Astrocyte (in vitro differentiated cells and primary cell): ENCODE measurements around the gene PERM1. TPM values are rescaled to one million over a fixed set of nuclear protein-coding genes. Genes with fewer than 3 reads are reported as not detected.

Source experiments
- DNase-seq: peaks from one replicate; pipeline ENCODE4 v3.0.0-alpha.2; 2010; ENCODE audit warnings: low read depth
- FAIRE-seq: peaks from 2 replicates; lab custom pipeline; 2011; peaks lifted over from hg19 to GRCh38; lab: Jason Lieb, UNC
- H2AFZ ChIP-seq: 2 replicates; pipeline ENCODE4 v1.6.0; 2012; ENCODE audit warnings: low read depth, low read length, inconsistent platforms
- H3K27ac ChIP-seq: 2 replicates; pipeline ENCODE4 v1.5.1; 2011; ENCODE audit warnings: low read depth, low read length, inconsistent platforms
- H3K27me3 ChIP-seq: 2 replicates; pipeline ENCODE4 v1.6.0; 2011; ENCODE audit warnings: low read length, inconsistent platforms; ENCODE audit not compliant: insufficient read depth
- H3K36me3 ChIP-seq: 2 replicates; pipeline ENCODE4 v1.5.1; 2011; ENCODE audit warnings: low read length, inconsistent platforms; ENCODE audit not compliant: insufficient read depth
- H3K4me1 ChIP-seq: 2 replicates; pipeline ENCODE4 v1.5.1; 2011; ENCODE audit warnings: low read length, inconsistent platforms; ENCODE audit not compliant: insufficient read depth
- H3K4me2 ChIP-seq: 2 replicates; pipeline ENCODE4 v1.6.0; 2012; ENCODE audit warnings: low read length, inconsistent platforms
- H3K4me3 ChIP-seq: 2 replicates; pipeline ENCODE4 v1.5.1; 2011; ENCODE audit warnings: low read depth, mild to moderate bottlenecking, low read length, inconsistent platforms; ENCODE audit not compliant: insufficient read depth
- H3K79me2 ChIP-seq: 2 replicates; pipeline ENCODE4 v1.6.0; 2012; ENCODE audit warnings: mild to moderate bottlenecking, low read length, inconsistent platforms; ENCODE audit not compliant: insufficient read depth
- H3K9ac ChIP-seq: 2 replicates; pipeline ENCODE4 v1.6.0; 2012; ENCODE audit warnings: mild to moderate bottlenecking, low read length, inconsistent platforms
- H3K9me3 ChIP-seq: 2 replicates; pipeline ENCODE4 v1.5.1; 2012; ENCODE audit warnings: low read depth, mild to moderate bottlenecking, low read length, inconsistent platforms; ENCODE audit not compliant: insufficient read depth
- H4K20me1 ChIP-seq: 2 replicates; pipeline ENCODE4 v1.6.0; 2012; ENCODE audit warnings: low read length, inconsistent platforms; ENCODE audit not compliant: insufficient read depth
- H3K27ac Mint-ChIP-seq: one replicate; pipeline ENCODE4 v1.8.0; 2021; ENCODE audit warnings: mild to moderate bottlenecking, mixed read lengths; ENCODE audit not compliant: unreplicated experiment
- H3K27me3 Mint-ChIP-seq: one replicate; pipeline ENCODE4 v1.8.0; 2021; ENCODE audit warnings: low read depth, mixed read lengths; ENCODE audit not compliant: unreplicated experiment
- H3K36me3 Mint-ChIP-seq: one replicate; pipeline ENCODE4 v1.8.0; 2021; ENCODE audit warnings: low read depth, mixed read lengths; ENCODE audit not compliant: unreplicated experiment
- H3K4me1 Mint-ChIP-seq: one replicate; pipeline ENCODE4 v1.8.0; 2021; ENCODE audit warnings: low read depth, mixed read lengths; ENCODE audit not compliant: unreplicated experiment
- H3K4me3 Mint-ChIP-seq: one replicate; pipeline ENCODE4 v1.8.0; 2021; ENCODE audit warnings: mild to moderate bottlenecking, moderate library complexity, mixed read lengths; ENCODE audit not compliant: unreplicated experiment
- H3K9me3 Mint-ChIP-seq: one replicate; pipeline ENCODE4 v1.8.0; 2021; ENCODE audit warnings: mild to moderate bottlenecking, mixed read lengths; ENCODE audit not compliant: unreplicated experiment
- EZH2 ChIP-seq: IDR thresholded peaks from 2 replicates; pipeline ENCODE4 v1.6.1; 2012; ENCODE audit warnings: mild to moderate bottlenecking, low read length, inconsistent platforms; ENCODE audit not compliant: insufficient read depth
- total RNA-seq: library from RNA; stranded (reverse); gene quantifications from 2 replicates; pipeline ENCODE4 v1.2.1, GENCODE V29; 2021
- TF ChIP-seq, protein P1 (sequence below): IDR thresholded peaks from 2 replicates; pipeline ENCODE4 v1.5.1; 2011; ENCODE audit warnings: low read depth, mild to moderate bottlenecking, inconsistent platforms, low read length, moderate library complexity; ENCODE audit not compliant: insufficient read depth

Gene PERM1
- total RNA-seq, 1 donor from 2014 or later = 0.20 TPM

DNA sequence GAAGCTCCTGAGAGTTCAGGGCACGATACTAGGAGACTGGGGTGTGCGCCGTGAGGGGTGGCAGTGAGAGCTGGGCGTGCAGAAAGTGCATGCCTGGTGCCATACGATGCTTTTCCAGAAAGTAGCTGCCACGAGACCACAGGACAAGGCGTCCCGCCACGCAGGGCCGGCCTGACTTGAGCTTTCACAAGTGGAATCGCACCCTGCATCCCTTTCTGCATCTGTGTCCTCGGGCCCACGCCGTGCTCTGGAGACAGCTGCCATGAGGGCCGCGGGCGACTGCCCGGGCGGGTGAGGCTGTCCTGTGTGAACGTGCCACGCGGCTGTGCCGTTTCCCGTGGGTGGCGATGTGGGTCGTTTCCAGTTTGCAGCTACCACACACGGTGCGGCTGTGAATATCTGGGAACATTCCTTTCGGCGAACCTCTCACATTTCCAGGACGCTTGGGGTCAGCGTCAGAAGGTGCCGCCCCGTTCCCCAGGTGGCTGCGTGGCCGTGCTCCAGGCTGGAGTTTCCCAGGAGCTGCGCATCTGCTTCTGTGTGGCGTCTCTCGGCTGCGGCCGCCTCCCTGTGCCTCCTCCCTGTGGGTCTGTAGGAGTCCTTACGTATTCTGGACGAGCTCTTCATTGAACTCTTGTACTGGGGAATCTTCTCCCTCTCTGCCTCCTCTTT is 1.0 kb upstream of the PERM1 start:
- H3K27ac Mint-ChIP-seq = no peak overlapping the region
- H3K9ac ChIP-seq = no peak overlapping the region
- peak overlapping the region; percentile 1 for H3K4me3 Mint-ChIP-seq
- no peaks in the 10 kb centered on the region for H3K4me1 Mint-ChIP-seq
- no peak for FAIRE-seq
- no peaks in the 10 kb centered on the region for H3K36me3 Mint-ChIP-seq
- TF ChIP-seq, protein P1, sequence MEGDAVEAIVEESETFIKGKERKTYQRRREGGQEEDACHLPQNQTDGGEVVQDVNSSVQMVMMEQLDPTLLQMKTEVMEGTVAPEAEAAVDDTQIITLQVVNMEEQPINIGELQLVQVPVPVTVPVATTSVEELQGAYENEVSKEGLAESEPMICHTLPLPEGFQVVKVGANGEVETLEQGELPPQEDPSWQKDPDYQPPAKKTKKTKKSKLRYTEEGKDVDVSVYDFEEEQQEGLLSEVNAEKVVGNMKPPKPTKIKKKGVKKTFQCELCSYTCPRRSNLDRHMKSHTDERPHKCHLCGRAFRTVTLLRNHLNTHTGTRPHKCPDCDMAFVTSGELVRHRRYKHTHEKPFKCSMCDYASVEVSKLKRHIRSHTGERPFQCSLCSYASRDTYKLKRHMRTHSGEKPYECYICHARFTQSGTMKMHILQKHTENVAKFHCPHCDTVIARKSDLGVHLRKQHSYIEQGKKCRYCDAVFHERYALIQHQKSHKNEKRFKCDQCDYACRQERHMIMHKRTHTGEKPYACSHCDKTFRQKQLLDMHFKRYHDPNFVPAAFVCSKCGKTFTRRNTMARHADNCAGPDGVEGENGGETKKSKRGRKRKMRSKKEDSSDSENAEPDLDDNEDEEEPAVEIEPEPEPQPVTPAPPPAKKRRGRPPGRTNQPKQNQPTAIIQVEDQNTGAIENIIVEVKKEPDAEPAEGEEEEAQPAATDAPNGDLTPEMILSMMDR = no peak
- TF ChIP-seq EZH2 = no peak
- no peak overlapping the region for H3K4me3 ChIP-seq
- H3K36me3 ChIP-seq = no peaks in the 10 kb centered on the region
- DNase-seq = no peak
- H3K9me3 Mint-ChIP-seq = no peaks in the 10 kb centered on the region
- no peak overlapping the region for H3K4me2 ChIP-seq
- H4K20me1 ChIP-seq = no peaks in the 10 kb centered on the region
- H3K27me3 ChIP-seq = peaks cover 4% of the 10 kb centered on the region
- H2AFZ ChIP-seq = no peak overlapping the region
- no peaks in the 10 kb centered on the region for H3K9me3 ChIP-seq
- peaks cover 46% of the 10 kb centered on the region for H3K27me3 Mint-ChIP-seq
- no peaks in the 10 kb centered on the region for H3K4me1 ChIP-seq
- no peaks in the 10 kb centered on the region for H3K79me2 ChIP-seq
- H3K27ac ChIP-seq = no peak overlapping the region

DNA sequence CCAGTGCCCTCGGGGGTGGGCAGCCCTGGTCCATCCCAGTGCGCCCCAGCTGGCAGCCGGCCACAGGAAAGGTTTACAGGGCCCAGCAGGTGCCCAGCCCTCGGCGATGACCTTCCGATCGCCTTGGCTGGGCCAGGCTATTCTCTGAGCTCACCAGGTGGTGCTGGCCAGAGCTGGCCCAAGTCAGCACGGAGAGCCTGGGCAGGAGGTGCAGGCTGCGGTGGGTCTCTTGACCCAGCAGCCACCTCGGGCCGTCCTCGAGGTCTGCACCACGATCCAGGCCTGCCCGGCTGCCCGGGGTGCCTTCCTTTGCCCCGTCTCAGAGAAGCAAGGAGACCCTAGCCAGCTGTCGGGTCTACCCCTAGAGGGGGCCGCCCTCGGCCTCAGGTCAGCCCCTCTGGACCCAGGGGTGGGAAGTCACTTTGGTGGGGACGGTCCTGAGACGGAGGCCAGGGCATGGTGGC is 370 bp downstream of the PERM1 start:
- H3K27me3 ChIP-seq = peaks cover 4% of the 10 kb centered on the region
- TF ChIP-seq EZH2 = no peak
- TF ChIP-seq, protein P1 = no peak
- no peak overlapping the region for H2AFZ ChIP-seq
- no peak overlapping the region for H3K9ac ChIP-seq
- no peaks in the 10 kb centered on the region for H3K9me3 Mint-ChIP-seq
- H3K27ac Mint-ChIP-seq = no peak overlapping the region
- DNase-seq = no peak
- no peaks in the 10 kb centered on the region for H3K79me2 ChIP-seq
- no peak overlapping the region for H3K27ac ChIP-seq
- H3K27me3 Mint-ChIP-seq = peaks cover 42% of the 10 kb centered on the region
- no peak overlapping the region for H3K4me2 ChIP-seq
- no peaks in the 10 kb centered on the region for H4K20me1 ChIP-seq
- no peak for FAIRE-seq
- H3K4me3 ChIP-seq = no peak overlapping the region
- no peaks in the 10 kb centered on the region for H3K4me1 ChIP-seq
- H3K36me3 Mint-ChIP-seq = no peaks in the 10 kb centered on the region
- H3K4me3 Mint-ChIP-seq = no peak overlapping the region
- no peaks in the 10 kb centered on the region for H3K4me1 Mint-ChIP-seq
- no peaks in the 10 kb centered on the region for H3K9me3 ChIP-seq
- H3K36me3 ChIP-seq = no peaks in the 10 kb centered on the region
